ENCODE results near the gene DYNLT2. TPM values are rescaled to one million over a fixed set of nuclear protein-coding genes. Genes with fewer than 3 reads are reported as not detected.

The DYNLT2 gene
- total and polyA plus RNA-seq, 2 experiments from 2014 or later, result 2.9 to 3.1 TPM

DNA sequence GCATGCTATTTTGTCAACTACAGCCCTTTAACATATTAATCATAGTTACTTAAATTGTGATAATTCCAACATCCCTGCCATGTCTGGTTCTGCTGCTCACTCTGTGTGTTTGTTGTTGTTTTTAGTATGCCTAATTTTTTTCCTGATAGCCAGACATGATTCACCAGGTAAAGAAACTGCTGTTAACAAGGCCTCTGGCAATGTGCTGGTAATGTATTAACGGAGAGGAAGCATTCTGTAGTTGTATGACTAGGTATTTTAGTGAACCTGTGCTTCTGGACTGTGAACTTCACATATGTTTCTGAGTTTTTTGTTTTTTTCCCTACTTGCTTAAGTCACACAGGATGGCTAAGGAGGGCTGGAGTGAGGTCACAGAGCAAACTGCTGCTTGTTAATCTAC, 4.8 kb downstream of the DYNLT2 start:
- no peak overlapping the region for H2AFZ ChIP-seq
- no peaks in the 10 kb centered on the region for H3K27me3 ChIP-seq
- peaks cover 17% of the 10 kb centered on the region for H3K79me2 ChIP-seq
- H3K27ac ChIP-seq, result no peak overlapping the region
- no peak for DNase-seq (ENCODE audit: low spot score)
- H3K36me3 ChIP-seq (replicated peaks; ENCODE audit: insufficient read depth, low read depth), result no peaks in the 10 kb centered on the region
- H3K4me3 ChIP-seq, result no peak overlapping the region
- no peaks in the 10 kb centered on the region for H4K20me1 ChIP-seq (ENCODE audit: insufficient read depth, poor library complexity, severe bottlenecking)
- WGBS (ENCODE audit: low lambda C conversion rate, missing lambda C conversion rate), result 95% methylated on average over 1 of the region's 1 CpG
- H3K9me2 ChIP-seq (replicated peaks; ENCODE audit: insufficient read depth), result no peaks in the 10 kb centered on the region
- no peak overlapping the region for H3K4me2 ChIP-seq
- peaks cover 7% of the 10 kb centered on the region for H3K4me1 ChIP-seq (ENCODE audit: insufficient read depth)
- TF ChIP-seq EZH2phosphoT487 (IDR thresholded peaks at IDR 0.05; ENCODE audit: low read depth, severe bottlenecking, unreplicated experiment), result no peak
- TF ChIP-seq CTCF (IDR thresholded peaks at IDR 0.05; ENCODE audit: poor library complexity), result no peak
- H3K9me3 ChIP-seq (ENCODE audit: low read depth), result no peaks in the 10 kb centered on the region

DNA sequence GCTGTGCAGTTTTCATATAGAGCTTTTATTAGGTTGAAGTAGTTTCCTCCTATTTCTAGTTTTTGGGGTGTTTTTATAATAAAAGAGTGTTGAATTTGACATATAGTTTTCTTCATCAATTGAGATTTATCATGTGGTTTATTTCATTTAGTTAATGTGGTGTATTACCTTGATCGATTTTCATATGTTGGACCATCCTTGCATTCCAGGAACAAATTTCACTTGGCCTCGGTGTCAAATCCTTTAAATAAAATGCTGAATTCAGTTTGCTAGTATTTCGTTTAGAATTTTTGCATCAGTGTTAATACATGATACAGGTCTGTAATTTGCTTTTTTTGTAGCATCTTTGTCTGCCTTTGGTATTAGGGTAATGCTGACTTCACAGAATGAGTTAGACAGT, 6.0 kb downstream of the DYNLT2 start:
- H3K9me3 ChIP-seq (ENCODE audit: low read depth), result no peaks in the 10 kb centered on the region
- H3K4me1 ChIP-seq (ENCODE audit: insufficient read depth), result peaks cover 5% of the 10 kb centered on the region
- DNase-seq (ENCODE audit: low spot score), result no peak
- no peak for TF ChIP-seq EZH2 (IDR thresholded peaks at IDR 0.05; ENCODE audit: borderline replicate concordance)
- TF ChIP-seq CTCF (IDR thresholded peaks at IDR 0.05; ENCODE audit: poor library complexity), result no peak
- TF ChIP-seq EZH2phosphoT487 (IDR thresholded peaks at IDR 0.05; ENCODE audit: low read depth, severe bottlenecking, unreplicated experiment), result no peak
- H4K20me1 ChIP-seq (ENCODE audit: insufficient read depth, poor library complexity, severe bottlenecking), result no peaks in the 10 kb centered on the region
- H3K4me2 ChIP-seq, result no peak overlapping the region
- no peak overlapping the region for H3K4me3 ChIP-seq
- H3K27me3 ChIP-seq, result no peaks in the 10 kb centered on the region
- H3K36me3 ChIP-seq (replicated peaks; ENCODE audit: insufficient read depth, low read depth), result no peaks in the 10 kb centered on the region
- no peak overlapping the region for H3K27ac ChIP-seq
- H3K9me2 ChIP-seq (replicated peaks; ENCODE audit: insufficient read depth), result no peaks in the 10 kb centered on the region
- WGBS (ENCODE audit: low lambda C conversion rate, missing lambda C conversion rate), result 89% methylated on average over 3 of the region's 3 CpGs
- H2AFZ ChIP-seq, result no peak overlapping the region
- H3K79me2 ChIP-seq, result peaks cover 10% of the 10 kb centered on the region

GRCh38 chr6:169741344-169741743, 10.0 kb downstream of the DYNLT2 start:
- no peak overlapping the region for H3K4me3 ChIP-seq
- no peaks in the 10 kb centered on the region for H4K20me1 ChIP-seq (ENCODE audit: insufficient read depth, poor library complexity, severe bottlenecking)
- H3K27me3 ChIP-seq, result no peaks in the 10 kb centered on the region
- no peaks in the 10 kb centered on the region for H3K9me2 ChIP-seq (replicated peaks; ENCODE audit: insufficient read depth)
- H3K36me3 ChIP-seq (replicated peaks; ENCODE audit: insufficient read depth, low read depth), result no peaks in the 10 kb centered on the region
- TF ChIP-seq CTCF (IDR thresholded peaks at IDR 0.05; ENCODE audit: poor library complexity), result no peak
- no peak for TF ChIP-seq EZH2phosphoT487 (IDR thresholded peaks at IDR 0.05; ENCODE audit: low read depth, severe bottlenecking, unreplicated experiment)
- TF ChIP-seq EZH2 (IDR thresholded peaks at IDR 0.05; ENCODE audit: borderline replicate concordance), result no peak
- no peaks in the 10 kb centered on the region for H3K9me3 ChIP-seq (ENCODE audit: low read depth)
- H3K4me1 ChIP-seq (ENCODE audit: insufficient read depth), result no peaks in the 10 kb centered on the region
- DNase-seq (ENCODE audit: low spot score), result no peak
- H3K4me2 ChIP-seq, result no peak overlapping the region
- no peak overlapping the region for H2AFZ ChIP-seq
- no peak overlapping the region for H3K27ac ChIP-seq
- H3K79me2 ChIP-seq, result no peaks in the 10 kb centered on the region

GRCh38 chr6:169738976-169739529, 12.3 kb downstream of the DYNLT2 start:
- H3K27ac ChIP-seq, result no peak overlapping the region
- no peak for DNase-seq (ENCODE audit: low spot score)
- no peaks in the 10 kb centered on the region for H3K27me3 ChIP-seq
- no peaks in the 10 kb centered on the region for H3K79me2 ChIP-seq
- no peaks in the 10 kb centered on the region for H3K36me3 ChIP-seq (replicated peaks; ENCODE audit: insufficient read depth, low read depth)
- H2AFZ ChIP-seq, result no peak overlapping the region
- no peak overlapping the region for H3K4me3 ChIP-seq
- H3K4me1 ChIP-seq (ENCODE audit: insufficient read depth), result no peaks in the 10 kb centered on the region
- no peaks in the 10 kb centered on the region for H3K9me3 ChIP-seq (ENCODE audit: low read depth)
- no peak overlapping the region for H3K4me2 ChIP-seq
- no peaks in the 10 kb centered on the region for H3K9me2 ChIP-seq (replicated peaks; ENCODE audit: insufficient read depth)
- WGBS (ENCODE audit: low lambda C conversion rate, missing lambda C conversion rate), result 95% methylated on average over 2 of the region's 2 CpGs
- no peak for TF ChIP-seq CTCF (IDR thresholded peaks at IDR 0.05; ENCODE audit: poor library complexity)
- TF ChIP-seq EZH2phosphoT487 (IDR thresholded peaks at IDR 0.05; ENCODE audit: low read depth, severe bottlenecking, unreplicated experiment), result no peak
- TF ChIP-seq EZH2 (IDR thresholded peaks at IDR 0.05; ENCODE audit: borderline replicate concordance), result no peak
- H4K20me1 ChIP-seq (ENCODE audit: insufficient read depth, poor library complexity, severe bottlenecking), result no peaks in the 10 kb centered on the region

Measured in hepatocyte (in vitro differentiated cells).